HG03097 (cell line): ENCODE data around the gene ZFP57.

Experiments used
- ATAC-seq: cut with Tn5 transposase; IDR thresholded peaks from one replicate; pipeline ENCODE4 v1.9.1; 2021; ENCODE audit not compliant: unreplicated experiment, low FRiP score

ZFP57 gene

GRCh38 chr6:29627755-29628418, 53.1 kb downstream of the ZFP57 start:
- no peak for ATAC-seq

GRCh38 chr6:29626948-29627754, 53.8 kb downstream of the ZFP57 start:
- no peak for ATAC-seq

- ATAC-seq = no peak
Observed at GRCh38 chr6:29625337-29625930, 55.5 kb downstream of the ZFP57 start.

- ATAC-seq = no peak
Observed at GRCh38 chr6:29624520-29624961, 56.4 kb downstream of the ZFP57 start.
